Measurements from ENCODE around the gene MUC5AC.
"Not testable (repeated sequence)": the region's sequence is repeated elsewhere in the genome, so short reads cannot be mapped to it uniquely, and the experiment has no call there.

Gene MUC5AC

DNA sequence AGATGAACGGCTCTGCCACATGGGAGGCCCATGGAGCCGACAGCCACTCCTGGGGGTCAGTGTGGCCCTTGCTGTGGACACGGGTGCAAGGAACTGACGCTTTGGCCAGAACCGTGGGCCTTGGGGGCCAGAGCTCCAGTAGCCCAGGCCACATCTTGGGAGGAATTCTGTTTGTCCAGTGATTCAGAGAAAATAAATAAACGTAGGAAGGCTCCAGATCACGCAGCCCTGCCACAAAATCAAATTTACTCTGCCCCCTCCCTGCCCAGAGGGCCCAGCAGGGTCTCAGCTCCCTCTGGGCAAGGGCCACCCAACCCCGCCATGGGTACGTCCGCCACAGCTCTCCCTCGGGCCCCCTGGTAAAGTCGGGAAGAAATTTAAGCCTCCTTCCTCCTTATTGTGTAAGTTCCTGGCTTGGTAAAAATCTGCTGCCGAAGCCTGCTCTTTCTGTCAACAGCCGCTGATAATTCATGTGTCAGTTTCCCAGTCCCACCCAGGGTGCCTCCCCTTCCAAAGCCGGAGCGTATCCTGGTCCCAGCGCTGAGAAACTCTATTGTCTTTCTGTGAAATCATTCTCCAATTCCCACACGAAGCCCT is 6.9 kb upstream of the MUC5AC start:
- H3K27ac ChIP-seq: no peak overlapping the region
- TF ChIP-seq ZFX (IDR thresholded peaks at IDR 0.05; ENCODE audit: borderline replicate concordance): no peak
- TF ChIP-seq, protein P1, sequence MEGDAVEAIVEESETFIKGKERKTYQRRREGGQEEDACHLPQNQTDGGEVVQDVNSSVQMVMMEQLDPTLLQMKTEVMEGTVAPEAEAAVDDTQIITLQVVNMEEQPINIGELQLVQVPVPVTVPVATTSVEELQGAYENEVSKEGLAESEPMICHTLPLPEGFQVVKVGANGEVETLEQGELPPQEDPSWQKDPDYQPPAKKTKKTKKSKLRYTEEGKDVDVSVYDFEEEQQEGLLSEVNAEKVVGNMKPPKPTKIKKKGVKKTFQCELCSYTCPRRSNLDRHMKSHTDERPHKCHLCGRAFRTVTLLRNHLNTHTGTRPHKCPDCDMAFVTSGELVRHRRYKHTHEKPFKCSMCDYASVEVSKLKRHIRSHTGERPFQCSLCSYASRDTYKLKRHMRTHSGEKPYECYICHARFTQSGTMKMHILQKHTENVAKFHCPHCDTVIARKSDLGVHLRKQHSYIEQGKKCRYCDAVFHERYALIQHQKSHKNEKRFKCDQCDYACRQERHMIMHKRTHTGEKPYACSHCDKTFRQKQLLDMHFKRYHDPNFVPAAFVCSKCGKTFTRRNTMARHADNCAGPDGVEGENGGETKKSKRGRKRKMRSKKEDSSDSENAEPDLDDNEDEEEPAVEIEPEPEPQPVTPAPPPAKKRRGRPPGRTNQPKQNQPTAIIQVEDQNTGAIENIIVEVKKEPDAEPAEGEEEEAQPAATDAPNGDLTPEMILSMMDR (IDR thresholded peaks at IDR 0.05): no peak

DNA sequence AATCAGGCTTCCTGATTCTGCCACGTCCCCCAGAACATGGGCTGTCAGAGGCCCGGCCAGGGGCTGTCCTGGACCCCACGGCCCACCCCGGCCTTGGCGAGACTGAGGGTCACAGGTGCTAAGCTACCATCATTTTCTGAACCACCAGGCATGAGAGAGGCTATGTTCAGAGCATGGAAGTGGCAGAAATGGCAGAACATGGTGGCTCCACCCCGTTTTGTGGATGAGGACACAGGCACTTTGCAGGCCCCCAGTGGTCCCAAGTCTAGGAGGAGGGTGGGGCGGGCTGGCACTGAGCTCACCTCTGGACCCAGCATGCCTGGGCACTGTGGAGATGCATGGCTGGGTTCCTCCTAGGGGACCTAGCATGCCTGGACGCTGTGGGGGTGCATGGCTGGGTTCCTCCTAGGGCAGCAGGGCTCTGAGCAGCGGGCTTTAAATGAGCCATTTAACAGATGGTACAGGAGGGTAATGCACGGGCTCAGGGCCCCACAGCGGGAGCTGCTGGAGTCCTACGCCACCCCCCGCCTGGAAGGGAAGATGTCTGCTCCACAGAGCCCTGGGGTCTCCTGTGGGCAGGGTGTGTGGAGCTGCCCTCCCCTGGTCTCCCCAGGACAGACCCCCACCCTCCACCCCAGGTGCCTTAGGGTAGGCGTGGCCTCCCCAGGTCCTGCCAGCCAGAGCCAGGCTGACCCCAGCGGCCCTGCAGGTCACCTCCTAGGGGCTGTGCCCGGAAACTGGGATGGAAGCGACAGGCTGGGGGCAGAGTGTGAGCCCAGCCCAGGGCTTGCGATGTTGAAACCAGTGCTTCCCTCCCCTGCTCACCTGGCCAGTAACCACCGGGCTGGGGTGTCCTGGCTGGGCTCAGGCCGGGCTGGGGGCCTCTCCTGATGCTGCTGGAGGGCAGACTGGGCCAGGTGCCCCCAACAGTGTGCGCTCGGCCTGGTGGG is 6.1 kb upstream of the MUC5AC start:
- TF ChIP-seq ZFX (IDR thresholded peaks at IDR 0.05; ENCODE audit: borderline replicate concordance): no peak
- TF ChIP-seq, protein P1 (IDR thresholded peaks at IDR 0.05): no peak
- H3K27ac ChIP-seq: no peak overlapping the region

DNA sequence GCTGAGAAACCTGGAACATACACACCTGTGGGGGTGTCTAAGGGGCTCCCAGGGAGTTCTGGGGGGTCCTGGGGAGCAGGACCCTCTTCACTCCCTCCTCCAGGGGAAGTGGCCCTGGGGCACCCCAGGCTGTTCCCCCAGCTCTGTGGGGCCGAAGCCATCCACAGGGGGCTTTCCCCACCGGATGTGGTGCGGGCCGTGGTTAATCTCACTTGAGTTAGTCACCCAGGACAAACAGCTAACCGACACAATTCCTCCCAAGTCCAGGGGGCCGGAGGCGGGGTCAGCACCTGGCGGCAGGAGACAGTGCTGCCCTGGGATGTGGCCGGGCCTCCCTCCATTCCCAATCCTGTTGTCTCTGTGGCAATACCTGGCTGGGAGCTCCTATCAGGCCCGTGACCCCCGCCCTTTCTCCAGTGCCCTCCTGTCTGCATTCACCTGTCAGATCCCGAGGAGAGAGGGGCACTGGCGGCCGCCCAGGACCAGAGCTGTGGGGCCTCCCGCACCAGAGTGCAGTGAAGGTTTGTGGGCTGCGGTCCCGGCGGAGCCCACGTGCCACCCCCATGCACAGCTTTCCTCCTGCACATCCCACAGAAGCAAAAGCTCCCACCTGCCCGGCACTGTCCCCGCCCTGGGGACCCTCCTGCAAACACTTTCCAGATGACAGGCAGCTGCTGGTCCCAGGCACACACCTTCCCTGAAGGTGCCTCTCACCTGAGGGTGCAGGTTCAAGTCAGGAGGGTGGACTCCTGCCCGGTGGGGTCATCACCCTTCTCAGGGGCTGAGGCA is 5.2 kb upstream of the MUC5AC start:
- TF ChIP-seq ZFX (IDR thresholded peaks at IDR 0.05; ENCODE audit: borderline replicate concordance): no peak
- TF ChIP-seq, protein P1 (IDR thresholded peaks at IDR 0.05): no peak
- H3K27ac ChIP-seq: no peak overlapping the region

DNA sequence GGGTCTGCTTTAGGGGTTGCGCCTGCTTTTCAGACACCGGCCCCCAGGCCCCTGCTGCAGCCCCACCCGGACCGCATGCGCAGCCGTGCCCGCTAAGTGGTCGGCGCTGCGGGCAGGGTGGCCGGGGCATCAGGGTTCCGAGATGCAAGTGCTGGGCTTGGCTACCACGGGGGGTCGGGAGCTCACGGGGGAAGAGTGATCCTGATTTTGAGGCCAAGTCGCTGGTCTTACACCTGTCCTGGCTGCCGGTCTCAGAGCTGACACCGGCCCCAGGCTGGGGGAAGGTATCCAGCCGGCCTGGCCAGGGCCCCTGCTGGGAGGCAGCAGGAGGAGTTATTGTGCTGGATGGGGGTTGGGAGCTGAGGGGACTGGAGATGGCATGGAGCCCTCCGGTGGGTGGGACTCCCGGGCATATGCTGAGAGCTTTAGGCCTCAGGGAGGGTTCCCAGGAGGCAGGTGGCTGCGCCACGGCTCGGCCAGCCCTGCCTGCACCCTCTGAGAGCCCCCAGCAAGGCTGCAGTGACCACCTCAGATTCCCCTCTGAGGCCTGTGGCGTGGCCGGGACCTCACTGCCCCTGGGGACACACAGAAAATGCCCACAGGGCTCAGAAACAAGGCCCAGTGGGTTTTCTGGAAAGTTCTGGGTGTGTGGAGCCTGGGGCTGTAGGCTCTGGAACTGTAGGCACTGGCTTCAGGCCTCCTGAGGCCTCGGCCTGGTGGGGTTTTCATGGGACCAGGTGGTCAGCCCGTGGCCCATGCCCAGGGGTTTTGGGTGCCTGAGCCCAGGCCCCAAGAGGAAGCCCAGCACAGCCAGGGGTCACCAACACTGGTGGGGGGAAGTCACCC is 4.4 kb upstream of the MUC5AC start:
- no peak for TF ChIP-seq ZFX (IDR thresholded peaks at IDR 0.05; ENCODE audit: borderline replicate concordance)
- TF ChIP-seq, protein P1 (IDR thresholded peaks at IDR 0.05): no peak
- H3K27ac ChIP-seq: no peak overlapping the region

DNA sequence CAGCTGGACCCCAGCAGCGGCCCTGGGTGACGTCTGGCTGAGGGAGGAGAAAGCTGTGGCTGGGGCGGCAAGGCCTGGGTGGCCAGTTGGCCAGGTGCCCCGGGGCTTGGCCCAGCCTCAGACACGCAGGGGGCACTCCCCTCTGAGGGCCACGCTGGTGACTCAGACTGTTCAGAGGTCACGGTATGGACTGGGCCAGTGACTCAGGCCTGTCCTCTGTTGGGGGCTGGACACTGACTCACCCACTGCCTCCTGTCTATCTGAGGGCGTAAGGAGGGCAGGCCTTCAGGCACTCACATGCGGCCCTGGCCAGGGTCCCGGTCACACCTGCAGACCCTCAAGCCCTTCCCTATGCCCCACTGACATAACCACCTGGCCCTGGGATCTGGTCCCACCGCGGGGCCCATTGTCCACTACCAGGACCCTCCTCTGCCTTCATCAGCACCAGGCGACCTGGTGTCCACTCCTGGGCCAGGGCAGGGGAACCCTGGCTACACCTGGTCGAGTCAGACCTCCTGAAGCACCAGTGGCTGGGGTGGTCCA is 3.7 kb upstream of the MUC5AC start:
- H3K27ac ChIP-seq: no peak overlapping the region
- no peak for TF ChIP-seq ZFX (IDR thresholded peaks at IDR 0.05; ENCODE audit: borderline replicate concordance)
- TF ChIP-seq, protein P1 (IDR thresholded peaks at IDR 0.05): no peak

DNA sequence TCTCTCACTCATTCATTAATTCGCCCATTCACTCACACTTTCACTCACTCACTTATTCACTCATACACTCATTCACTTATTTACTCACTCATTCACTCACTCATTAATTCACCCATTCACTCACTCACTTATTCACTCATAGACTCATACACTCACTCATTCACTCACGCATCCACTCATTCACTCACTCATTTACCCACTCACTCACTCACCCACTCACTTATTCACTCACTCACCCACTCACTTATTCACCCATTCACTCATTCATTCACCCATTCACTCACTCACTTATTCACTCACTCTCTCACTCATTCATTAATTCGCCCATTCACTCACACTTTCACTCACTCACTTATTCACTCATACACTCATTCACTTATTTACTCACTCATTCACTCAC is 3.1 kb upstream of the MUC5AC start:
- not testable (repeated sequence) for H3K27ac ChIP-seq

DNA sequence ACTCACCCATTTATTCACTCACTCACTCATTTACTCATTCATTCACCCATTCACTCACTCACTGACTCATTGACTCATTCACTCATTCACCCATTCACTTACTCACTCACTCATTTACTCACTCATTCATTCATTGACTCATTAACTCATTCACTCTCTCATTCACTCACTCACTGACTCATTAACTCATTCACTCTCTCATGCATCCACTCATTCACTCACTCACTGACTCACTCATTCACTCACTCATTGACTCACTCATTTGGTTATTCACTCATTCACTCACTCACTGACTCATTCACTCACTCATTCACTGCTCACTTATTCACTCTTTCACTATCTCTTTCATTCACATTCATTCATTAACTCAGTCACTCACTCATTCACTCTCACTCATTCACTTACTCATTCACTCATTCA is 2.5 kb upstream of the MUC5AC start:
- H3K27ac ChIP-seq: no peak overlapping the region
- TF ChIP-seq, protein P1 (IDR thresholded peaks at IDR 0.05): no peak
- TF ChIP-seq ZFX (IDR thresholded peaks at IDR 0.05; ENCODE audit: borderline replicate concordance): no peak
